ENCODE measurements around the gene IDI2.
A peak's percentile ranks its signal among the peaks of the same experiment; 100 is the strongest.

The IDI2 gene

GRCh38 chr10:1045415-1045814 lies 19.8 kb upstream of the IDI2 start:
- no peaks in the 10 kb centered on the region for H3K9me3 ChIP-seq (ENCODE audit: control insufficient read depth, insufficient read depth, low read length)
- H3K27me3 ChIP-seq (ENCODE audit: control insufficient read depth, low read length) = no peaks in the 10 kb centered on the region
- H4K20me1 ChIP-seq (ENCODE audit: control insufficient read depth, insufficient read depth, low read depth, low read length) = peaks cover 38% of the 10 kb centered on the region
- H3F3A ChIP-seq (ENCODE audit: control insufficient read depth, insufficient read depth) = peaks cover 72% of the 10 kb centered on the region
- H3K4me1 ChIP-seq (ENCODE audit: control insufficient read depth, low read length) = peaks cover 41% of the 10 kb centered on the region
- peak overlapping the region; percentile 71 for H3K4me2 ChIP-seq (ENCODE audit: low read length)
- H3K27ac ChIP-seq (ENCODE audit: low read depth, low read length) = peak overlapping the region; percentile 73
- TF ChIP-seq CTCF (IDR thresholded peaks at IDR 0.05; ENCODE audit: low read depth, low read length, poor library complexity, severe bottlenecking) (no peak), EZH2phosphoT487 (IDR thresholded peaks at IDR 0.05; ENCODE audit: borderline replicate concordance, low read length) (no peak)
- H3K9me2 ChIP-seq (replicated peaks; ENCODE audit: control insufficient read depth, low read length) = no peaks in the 10 kb centered on the region
- H3K79me2 ChIP-seq (ENCODE audit: control insufficient read depth, low read length) = peaks cover 64% of the 10 kb centered on the region
- peaks cover 80% of the 10 kb centered on the region for H3K36me3 ChIP-seq (ENCODE audit: control insufficient read depth, low read length)
- peak overlapping the region; percentile 68 for H3K4me3 ChIP-seq (ENCODE audit: low read length)

DNA sequence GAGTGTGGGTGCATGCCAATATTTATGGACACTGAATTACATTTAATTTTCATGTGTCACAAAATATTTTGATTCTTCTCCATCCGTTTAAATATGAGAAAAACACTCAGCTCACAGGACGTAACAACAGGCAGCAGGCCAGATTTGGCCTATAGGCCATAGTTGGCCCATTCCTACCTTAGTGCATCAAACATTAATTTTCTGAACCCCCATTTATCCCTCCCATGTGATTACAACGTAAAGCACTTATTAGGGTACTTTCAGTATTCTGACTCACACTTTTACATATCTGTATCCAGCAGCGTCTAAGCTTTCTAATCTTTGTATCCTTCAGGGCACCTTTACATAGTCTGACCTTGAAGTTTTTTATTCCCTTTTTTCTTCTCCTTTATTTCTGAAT lies 19.3 kb upstream of the IDI2 start:
- Histone ChIP-seq H4K20me1 (ENCODE audit: control insufficient read depth, insufficient read depth, low read depth, low read length) (peaks cover 41% of the 10 kb centered on the region), H3K4me2 (ENCODE audit: low read length) (peak overlapping the region; percentile 71), H3K4me1 (ENCODE audit: control insufficient read depth, low read length) (peaks cover 41% of the 10 kb centered on the region), H3K27me3 (ENCODE audit: control insufficient read depth, low read length) (no peaks in the 10 kb centered on the region), H3K4me3 (ENCODE audit: low read length) (peak overlapping the region; percentile 68), H3K79me2 (ENCODE audit: control insufficient read depth, low read length) (peaks cover 61% of the 10 kb centered on the region), H3K9me3 (ENCODE audit: control insufficient read depth, insufficient read depth, low read length) (no peaks in the 10 kb centered on the region), H3K36me3 (ENCODE audit: control insufficient read depth, low read length) (peaks cover 84% of the 10 kb centered on the region), H3K27ac (ENCODE audit: low read depth, low read length) (peak overlapping the region; percentile 73), H3K9me2 (replicated peaks; ENCODE audit: control insufficient read depth, low read length) (no peaks in the 10 kb centered on the region), H3F3A (ENCODE audit: control insufficient read depth, insufficient read depth) (peaks cover 72% of the 10 kb centered on the region)
- TF ChIP-seq EZH2phosphoT487 (IDR thresholded peaks at IDR 0.05; ENCODE audit: borderline replicate concordance, low read length) (no peak), CTCF (IDR thresholded peaks at IDR 0.05; ENCODE audit: low read depth, low read length, poor library complexity, severe bottlenecking) (no peak)

- Histone ChIP-seq H3K4me2 (ENCODE audit: low read length) (peak overlapping the region; percentile 71), H3K4me3 (ENCODE audit: low read length) (peak overlapping the region; percentile 68), H3K27ac (ENCODE audit: low read depth, low read length) (peak overlapping the region; percentile 73), H3K4me1 (ENCODE audit: control insufficient read depth, low read length) (peaks cover 41% of the 10 kb centered on the region), H3K79me2 (ENCODE audit: control insufficient read depth, low read length) (peaks cover 55% of the 10 kb centered on the region), H3K9me2 (replicated peaks; ENCODE audit: control insufficient read depth, low read length) (no peaks in the 10 kb centered on the region), H4K20me1 (ENCODE audit: control insufficient read depth, insufficient read depth, low read depth, low read length) (peaks cover 41% of the 10 kb centered on the region), H3K36me3 (ENCODE audit: control insufficient read depth, low read length) (peaks cover 87% of the 10 kb centered on the region), H3F3A (ENCODE audit: control insufficient read depth, insufficient read depth) (peaks cover 72% of the 10 kb centered on the region), H3K27me3 (ENCODE audit: control insufficient read depth, low read length) (no peaks in the 10 kb centered on the region), H3K9me3 (ENCODE audit: control insufficient read depth, insufficient read depth, low read length) (no peaks in the 10 kb centered on the region)
- TF ChIP-seq CTCF (IDR thresholded peaks at IDR 0.05; ENCODE audit: low read depth, low read length, poor library complexity, severe bottlenecking) (no peak), EZH2phosphoT487 (IDR thresholded peaks at IDR 0.05; ENCODE audit: borderline replicate concordance, low read length) (no peak)
Measured at GRCh38 chr10:1044146-1044545, 18.5 kb upstream of the IDI2 start.
